ENCODE data around the gene COQ4.
"Not testable (repeated sequence)": the region's sequence is repeated elsewhere in the genome, so short reads cannot be mapped to it uniquely, and the experiment has no call there.

The COQ4 gene

GRCh38 chr9:128298535-128299482, 23.8 kb upstream of the COQ4 start:
- no peak for DNase-seq (ENCODE audit: low read depth, low spot score)

- DNase-seq (ENCODE audit: low read depth, low spot score): no peak
Measured at GRCh38 chr9:128304136-128304970, 18.3 kb upstream of the COQ4 start.

- DNase-seq (ENCODE audit: low read depth, low spot score): no peak
Measured at GRCh38 chr9:128304971-128305288, 17.7 kb upstream of the COQ4 start.

- no peak for DNase-seq (ENCODE audit: low read depth, low spot score)
Measured at GRCh38 chr9:128309551-128309950, 13.1 kb upstream of the COQ4 start.

- no peak for DNase-seq (ENCODE audit: low read depth, low spot score)
Measured at GRCh38 chr9:128310461-128310860, 12.2 kb upstream of the COQ4 start.

GRCh38 chr9:128314697-128315096, 7.9 kb upstream of the COQ4 start:
- DNase-seq (ENCODE audit: low read depth, low spot score): no peak

GRCh38 chr9:128316421-128316820, 6.2 kb upstream of the COQ4 start:
- no peak for DNase-seq (ENCODE audit: low read depth, low spot score)

GRCh38 chr9:128317629-128318028, 5.0 kb upstream of the COQ4 start:
- no peak for DNase-seq (ENCODE audit: low read depth, low spot score)

- DNase-seq (ENCODE audit: low read depth, low spot score): no peak
Measured at GRCh38 chr9:128321343-128321742, 1.3 kb upstream of the COQ4 start.

GRCh38 chr9:128321879-128322403, 698 bp upstream of the COQ4 start:
- DNase-seq (ENCODE audit: low read depth, low spot score): no peak

- DNase-seq (ENCODE audit: low read depth, low spot score): no peak
Measured at GRCh38 chr9:128323212-128323730, 632 bp downstream of the COQ4 start.

- DNase-seq (ENCODE audit: low read depth, low spot score): no peak
Measured at GRCh38 chr9:128323791-128324190, 1.2 kb downstream of the COQ4 start.

GRCh38 chr9:128324401-128324800, 1.8 kb downstream of the COQ4 start:
- DNase-seq (ENCODE audit: low read depth, low spot score): no peak

- no peak for DNase-seq (ENCODE audit: low read depth, low spot score)
Measured at GRCh38 chr9:128325629-128326028, 3.0 kb downstream of the COQ4 start.

- no peak for DNase-seq (ENCODE audit: low read depth, low spot score)
Measured at GRCh38 chr9:128333451-128333869, 10.8 kb downstream of the COQ4 start.

- no peak for DNase-seq (ENCODE audit: low read depth, low spot score)
Measured at GRCh38 chr9:128335161-128335560, 12.5 kb downstream of the COQ4 start.

GRCh38 chr9:128335914-128336313, 13.3 kb downstream of the COQ4 start:
- no peak for DNase-seq (ENCODE audit: low read depth, low spot score)

- no peak for DNase-seq (ENCODE audit: low read depth, low spot score)
Measured at GRCh38 chr9:128337936-128338335, 15.3 kb downstream of the COQ4 start.

- DNase-seq (ENCODE audit: low read depth, low spot score): not testable (repeated sequence)
Measured at GRCh38 chr9:128338852-128339614, 16.4 kb downstream of the COQ4 start.

- DNase-seq (ENCODE audit: low read depth, low spot score): peak; percentile 93
Measured at GRCh38 chr9:128339761-128340690, 17.4 kb downstream of the COQ4 start, which contains the start of gene SLC27A4. SLC27A4 (plus strand) TSS chr9:128340527; CDS start chr9:128343133, 2,606 bp downstream.
